CD4-positive, alpha-beta T cell (primary cell): ENCODE data around the gene IKZF2. TPM values are rescaled to one million over a fixed set of nuclear protein-coding genes. Genes with fewer than 3 reads are reported as not detected.

Source experiments
- ATAC-seq: fragments of 200-7000 bp; cut with Tn5 transposase; one replicate; pipeline ENCODE4 v1.10.0; 2022; ENCODE audit warnings: mild to moderate bottlenecking; ENCODE audit not compliant: poor library complexity
- CTCF ChIA-PET: fragments of 350-600 bp; sonication (Branson Sonifier 250); formaldehyde crosslinking; loops from one replicate; lab custom pipeline; 2021; ENCODE audit warnings: antibody characterized with exemption, inconsistent platforms; lab: Charles Lee
- POLR2A ChIA-PET: fragments of 350-600 bp; sonication (Branson Sonifier 250); formaldehyde crosslinking; loops from one replicate; lab custom pipeline; 2021; ENCODE audit warnings: antibody characterized with exemption, inconsistent platforms; lab: Charles Lee
- DNase-seq, 14 experiments: peaks; one replicate each; pipeline ENCODE4 v3.0.0-alpha.2; 2013 to 2020; ENCODE audit warnings: mixed read lengths in 2 of 14
- H3K27ac ChIP-seq, 2 donors: one replicate each; pipeline versions ENCODE4 v1.5.1 to v1.7.0; 2013; ENCODE audit warnings: low read length in 2 of 2, low read depth in 1 of 2, mild to moderate bottlenecking in 1 of 2
- H3K27me3 ChIP-seq, 2 experiments: 1 replicate in 1 of 2; 2 replicates in 1 of 2; pipeline versions ENCODE4 v1.6.1 to v1.7.0; 2013; ENCODE audit warnings: low read length in 2 of 2, control low read depth in 1 of 2, mild to moderate bottlenecking in 1 of 2, moderate library complexity in 1 of 2; ENCODE audit not compliant: insufficient read depth in 2 of 2, control insufficient read depth in 1 of 2
- H3K36me3 ChIP-seq: one replicate; pipeline ENCODE4 v1.6.1; 2013; ENCODE audit warnings: low read length, control low read depth; ENCODE audit not compliant: insufficient read depth
- H3K4me1 ChIP-seq: one replicate; pipeline ENCODE4 v1.6.1; 2013; ENCODE audit warnings: low read length, control low read depth; ENCODE audit not compliant: insufficient read depth
- H3K4me3 ChIP-seq: one replicate; pipeline ENCODE4 v1.5.1; 2013; ENCODE audit warnings: mild to moderate bottlenecking, low read length, moderate library complexity
- H3K9me3 ChIP-seq, 2 experiments: 1 replicate in 1 of 2; 2 replicates in 1 of 2; pipeline versions ENCODE4 v1.6.1 to v1.7.0; 2013; ENCODE audit warnings: low read length in 2 of 2, mild to moderate bottlenecking in 2 of 2, control low read depth in 1 of 2, moderate library complexity in 1 of 2; ENCODE audit not compliant: control insufficient read depth in 1 of 2, insufficient read depth in 1 of 2
- H3K27ac Mint-ChIP-seq: one replicate; pipeline ENCODE4 v1.8.0; 2020; ENCODE audit warnings: mixed read lengths
- H3K27me3 Mint-ChIP-seq: one replicate; pipeline ENCODE4 v1.8.0; 2021; ENCODE audit warnings: mixed read lengths
- H3K36me3 Mint-ChIP-seq: one replicate; pipeline ENCODE4 v1.8.0; 2021; ENCODE audit warnings: low read depth, mixed read lengths
- H3K4me1 Mint-ChIP-seq: one replicate; pipeline ENCODE4 v1.8.0; 2021; ENCODE audit warnings: low read depth, mixed read lengths
- H3K4me3 Mint-ChIP-seq: one replicate; pipeline ENCODE4 v1.8.0; 2020; ENCODE audit warnings: mild to moderate bottlenecking, mixed read lengths
- H3K9me3 Mint-ChIP-seq: one replicate; pipeline ENCODE4 v1.8.0; 2020; ENCODE audit warnings: mixed read lengths
- intact Hi-C, 2 experiments: fragments of 100-400 bp; cut with DNase I in 1 of 2; cut with micrococcal nuclease in 1 of 2; formaldehyde crosslinking; loops; one replicate each; pipeline versions ENCODE4 v1.15.1 to v1.9.0; 2023 to 2025; cut with DNase I, micrococcal nuclease
- total RNA-seq, 174 experiments: library from RNA in 2 of 174; stranded (reverse) in 2 of 174; gene quantifications; one replicate each; pipeline ENCODE4 v1.2.3 and lab custom pipeline; 2021 to 2026
- TF ChIP-seq, protein P1 (sequence below): fragments of 200-600 bp; IDR thresholded peaks from one replicate; pipeline ENCODE4 v1.8.0; 2022; ENCODE audit warnings: antibody characterized with exemption, mild to moderate bottlenecking

The IKZF2 gene
- total RNA-seq, 2 experiments from 2014 or later = 8.7 to 8.9 TPM

GRCh38 chr2:212984129-212984528 lies 167.3 kb downstream of the IKZF2 start:
- no peaks in the 10 kb centered on the region for H3K9me3 Mint-ChIP-seq

DNA sequence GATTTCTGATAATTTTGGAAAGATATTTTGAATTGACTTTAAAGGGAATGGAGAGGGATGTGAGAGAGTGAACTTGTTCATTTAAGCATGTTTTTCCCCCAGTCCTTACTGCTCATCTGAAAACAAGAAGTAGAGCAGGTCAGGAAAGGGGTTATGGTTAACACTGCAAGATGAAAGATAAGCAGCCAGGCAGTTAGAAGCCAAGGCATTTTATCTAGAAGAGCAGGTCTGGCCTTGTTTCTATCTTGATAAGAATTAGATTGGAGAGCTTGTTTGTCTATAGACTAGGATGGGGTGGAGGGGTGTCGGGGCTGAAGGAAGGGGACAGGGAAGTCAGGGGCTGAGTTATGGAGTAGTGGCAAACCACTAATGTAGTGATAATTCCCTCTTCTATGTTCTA lies 171.6 kb downstream of the IKZF2 start:
- H3K27ac Mint-ChIP-seq = peak overlapping the region; percentile 7
- H3K9me3 Mint-ChIP-seq = no peaks in the 10 kb centered on the region
- peaks cover 13% of the 10 kb centered on the region for H3K4me1 Mint-ChIP-seq
- no peaks in the 10 kb centered on the region for H3K36me3 Mint-ChIP-seq
- DNase-seq (peak in 2 of 14 experiments; percentile 14 to 28), ATAC-seq (no peak)
- Histone ChIP-seq H3K36me3 (no peaks in the 10 kb centered on the region), H3K4me3 (no peak overlapping the region), H3K27ac (no peak overlapping the region), H3K9me3 (no peaks in the 10 kb centered on the region), H3K4me1 (no peaks in the 10 kb centered on the region), H3K27me3 (no peaks in the 10 kb centered on the region)
- H3K4me3 Mint-ChIP-seq = no peak overlapping the region
- ChIA-PET CTCF (interaction anchor here (0.8 kb wide), 1 partner anchor 137 kb away, joined by 3 read pairs; no protein-coding TSS in a partner anchor), POLR2A (interaction anchor here (0.7 kb wide), 1 partner anchor 166 kb away, joined by 3 read pairs; no protein-coding TSS in a partner anchor)
- TF ChIP-seq, protein P1, sequence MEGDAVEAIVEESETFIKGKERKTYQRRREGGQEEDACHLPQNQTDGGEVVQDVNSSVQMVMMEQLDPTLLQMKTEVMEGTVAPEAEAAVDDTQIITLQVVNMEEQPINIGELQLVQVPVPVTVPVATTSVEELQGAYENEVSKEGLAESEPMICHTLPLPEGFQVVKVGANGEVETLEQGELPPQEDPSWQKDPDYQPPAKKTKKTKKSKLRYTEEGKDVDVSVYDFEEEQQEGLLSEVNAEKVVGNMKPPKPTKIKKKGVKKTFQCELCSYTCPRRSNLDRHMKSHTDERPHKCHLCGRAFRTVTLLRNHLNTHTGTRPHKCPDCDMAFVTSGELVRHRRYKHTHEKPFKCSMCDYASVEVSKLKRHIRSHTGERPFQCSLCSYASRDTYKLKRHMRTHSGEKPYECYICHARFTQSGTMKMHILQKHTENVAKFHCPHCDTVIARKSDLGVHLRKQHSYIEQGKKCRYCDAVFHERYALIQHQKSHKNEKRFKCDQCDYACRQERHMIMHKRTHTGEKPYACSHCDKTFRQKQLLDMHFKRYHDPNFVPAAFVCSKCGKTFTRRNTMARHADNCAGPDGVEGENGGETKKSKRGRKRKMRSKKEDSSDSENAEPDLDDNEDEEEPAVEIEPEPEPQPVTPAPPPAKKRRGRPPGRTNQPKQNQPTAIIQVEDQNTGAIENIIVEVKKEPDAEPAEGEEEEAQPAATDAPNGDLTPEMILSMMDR = no peak
- H3K27me3 Mint-ChIP-seq = no peaks in the 10 kb centered on the region
- intact Hi-C loops = no loop called here

More at GRCh38 chr2:212984129-212984528, 167.3 kb downstream of the IKZF2 start:
- H3K4me3 ChIP-seq = no peak overlapping the region
- no peaks in the 10 kb centered on the region for H3K4me1 ChIP-seq
- intact Hi-C loops = no loop called here
- peaks cover 11% of the 10 kb centered on the region for H3K4me1 Mint-ChIP-seq
- no peak overlapping the region for H3K27ac ChIP-seq
- ATAC-seq = no peak
- TF ChIP-seq, protein P1 = no peak
- no peak overlapping the region for H3K4me3 Mint-ChIP-seq
- no peaks in the 10 kb centered on the region for H3K9me3 ChIP-seq
- DNase-seq = no peak
- no peaks in the 10 kb centered on the region for H3K36me3 ChIP-seq
- H3K27me3 Mint-ChIP-seq = no peaks in the 10 kb centered on the region
- no peaks in the 10 kb centered on the region for H3K36me3 Mint-ChIP-seq
- ChIA-PET POLR2A (no interaction called here), CTCF (no interaction called here)
- H3K27me3 ChIP-seq = no peaks in the 10 kb centered on the region
- no peak overlapping the region for H3K27ac Mint-ChIP-seq

- POLR2A ChIA-PET = interaction anchor here (0.7 kb wide), 1 partner anchor 167 kb away, joined by 3 read pairs; no protein-coding TSS in a partner anchor
- no peaks in the 10 kb centered on the region for H3K36me3 Mint-ChIP-seq
- H3K4me1 Mint-ChIP-seq = peaks cover 13% of the 10 kb centered on the region
- H3K27me3 ChIP-seq = no peaks in the 10 kb centered on the region
- no peaks in the 10 kb centered on the region for H3K9me3 ChIP-seq
- ATAC-seq (no peak), DNase-seq (peak in 1 of 14 experiments; percentile 25)
- H3K36me3 ChIP-seq = no peaks in the 10 kb centered on the region
- TF ChIP-seq, protein P1 = no peak
- H3K4me1 ChIP-seq = no peaks in the 10 kb centered on the region
- H3K9me3 Mint-ChIP-seq = no peaks in the 10 kb centered on the region
- H3K4me3 Mint-ChIP-seq = no peak overlapping the region
- H3K4me3 ChIP-seq = no peak overlapping the region
- CTCF ChIA-PET = interaction anchor here (0.8 kb wide), 1 partner anchor 137 kb away, joined by 3 read pairs; no protein-coding TSS in a partner anchor
- no peak overlapping the region for H3K27ac ChIP-seq
- H3K27ac Mint-ChIP-seq = no peak overlapping the region
- intact Hi-C loops = no loop called here
- H3K27me3 Mint-ChIP-seq = no peaks in the 10 kb centered on the region
Measured at GRCh38 chr2:212979046-212979612, 172.3 kb downstream of the IKZF2 start.
